ENCODE measurements around the gene NTNG2. TPM values are rescaled to one million over a fixed set of nuclear protein-coding genes. Genes with fewer than 3 reads are reported as not detected.

The NTNG2 gene
- total and polyA plus RNA-seq, 10 of the 15 experiments (the other 5 are each of a cell fraction or from before 2014, with no cell fraction given), result 0.37 to 0.79 (median 0.45) TPM; not detected in 6

GRCh38 chr9:132197315-132197714, 35.5 kb downstream of the NTNG2 start:
- H2AFZ ChIP-seq (ENCODE audit: control insufficient read depth, low read depth, low read length), result no peak overlapping the region
- no peaks in the 10 kb centered on the region; the same call in 1 of the 2 replicates for H3K4me1 ChIP-seq (ENCODE audit: control insufficient read depth, insufficient read depth, low read length)
- ATAC-seq (no peak), DNase-seq (ENCODE audit: low read depth, low spot score) (no peak), FAIRE-seq (no peak)
- intact Hi-C loops (cut with micrococcal nuclease; ENCODE audit: unreplicated experiment) (no loop called here), in situ Hi-C loops (cut with MboI) (no loop called here)
- H3K4me3 ChIP-seq, result no peak overlapping the region
- no TSS peak for BruUV-seq (replicated peaks)
- H3K4me2 ChIP-seq (ENCODE audit: control insufficient read depth, insufficient read depth), result no peak overlapping the region
- no peaks in the 10 kb centered on the region; the same call in 1 of the 2 replicates for H4K20me1 ChIP-seq (ENCODE audit: control insufficient read depth, insufficient read depth)
- H3K79me2 ChIP-seq (ENCODE audit: control insufficient read depth, insufficient read depth, low read length), result no peaks in the 10 kb centered on the region
- no peaks in the 10 kb centered on the region for H3K36me3 ChIP-seq (ENCODE audit: control insufficient read depth in 2 of 2, insufficient read depth in 2 of 2, low read length in 1 of 2)
- 49% methylated on average over 6 of the region's 6 CpGs for WGBS (ENCODE audit: insufficient coverage, insufficient replicate concordance, low lambda C conversion rate, missing lambda C conversion rate)
- H3K27ac ChIP-seq (ENCODE audit: control insufficient read depth, insufficient read depth), result no peak overlapping the region
- ChIA-PET RAD21 (ENCODE audit: unreplicated experiment) (no interaction called here), POLR2A (no interaction called here), SMC1A (ENCODE audit: uncharacterized antibody, unreplicated experiment) (interaction anchor here (0.5 kb wide), 1 partner anchor 15 kb away, joined by 3 read pairs; no protein-coding TSS in a partner anchor), CTCF (no interaction called here)
- no peaks in the 10 kb centered on the region; the same call in 2 of the 3 replicates for H3K9me3 ChIP-seq (replicated peaks; ENCODE audit: control insufficient read depth, insufficient read depth, low read length)
- H3K9ac ChIP-seq (ENCODE audit: control insufficient read depth, insufficient read depth, low read length), result no peak overlapping the region
- no peaks in the 10 kb centered on the region; a peak in 1 of 4 replicates for H3K27me3 ChIP-seq (replicated peaks in 1 of 2; ENCODE audit: control insufficient read depth in 2 of 2, insufficient read depth in 2 of 2, low read length in 1 of 2)
- no peak for TF ChIP-seq SKIL (IDR thresholded peaks at IDR 0.05; ENCODE audit: low read depth, poor library complexity, severe bottlenecking)
- TF ChIP-seq ZNF217 (IDR thresholded peaks at IDR 0.05), result no peak
- TF ChIP-seq CEBPZ (IDR thresholded peaks at IDR 0.05; ENCODE audit: low read depth, low read length), result no peak
- TF ChIP-seq LARP7 (IDR thresholded peaks at IDR 0.05), result no peak
- TF ChIP-seq FOXM1 (IDR thresholded peaks at IDR 0.05; ENCODE audit: low read depth, low read length), result no peak
- TF ChIP-seq STAT1 (conservative IDR thresholded peaks at IDR 0.05), result no peak
- no peak for TF ChIP-seq IRF4 (IDR thresholded peaks at IDR 0.05; ENCODE audit: low read depth, low read length)
- TF ChIP-seq CBFB (IDR thresholded peaks at IDR 0.05; ENCODE audit: low read depth), result no peak
- TF ChIP-seq ATF3 (IDR thresholded peaks at IDR 0.05; ENCODE audit: borderline replicate concordance, extremely low read depth, low read depth, low read length), result no peak
- no peak for TF ChIP-seq E4F1 (IDR thresholded peaks at IDR 0.05; ENCODE audit: borderline replicate concordance, partially characterized antibody)
- TF ChIP-seq SMAD5 (IDR thresholded peaks at IDR 0.05; ENCODE audit: low read depth), result no peak
- TF ChIP-seq EP300 (IDR thresholded peaks at IDR 0.05; ENCODE audit: borderline replicate concordance in 1 of 2, control insufficient read depth in 1 of 2, low read depth in 2 of 2, low read length in 2 of 2), result no peak
- no peak for TF ChIP-seq CBX3 (IDR thresholded peaks at IDR 0.05; ENCODE audit: borderline replicate concordance, low read depth)
- no peak for TF ChIP-seq MTA2 (IDR thresholded peaks at IDR 0.05; ENCODE audit: low read depth)
- no peak for TF ChIP-seq ZNF24 (IDR thresholded peaks at IDR 0.05)
- TF ChIP-seq RCOR1 (conservative IDR thresholded peaks at IDR 0.05; ENCODE audit: low read depth, low read length), result no peak
